Fibroblast of mammary gland (primary cell): ENCODE measurements around the gene TWNK.
"Not testable (repeated sequence)": the region's sequence is repeated elsewhere in the genome, so short reads cannot be mapped to it uniquely, and the experiment has no call there.

Experiments
- DNase-seq: peaks from one replicate; pipeline ENCODE4 v3.0.0-alpha.2; 2010; ENCODE audit warnings: low read depth
- H3K4me3 ChIP-seq: 2 replicates; pipeline ENCODE4 v1.5.1; 2011; ENCODE audit warnings: low read depth, mild to moderate bottlenecking, low read length, moderate library complexity; ENCODE audit not compliant: control insufficient read depth
- TF ChIP-seq, protein P1 (sequence below): conservative IDR thresholded peaks from 2 replicates; pipeline ENCODE4 v1.5.1; 2011; ENCODE audit warnings: low read depth, low read length, inconsistent platforms; ENCODE audit not compliant: control insufficient read depth, insufficient read depth

TWNK gene

DNA sequence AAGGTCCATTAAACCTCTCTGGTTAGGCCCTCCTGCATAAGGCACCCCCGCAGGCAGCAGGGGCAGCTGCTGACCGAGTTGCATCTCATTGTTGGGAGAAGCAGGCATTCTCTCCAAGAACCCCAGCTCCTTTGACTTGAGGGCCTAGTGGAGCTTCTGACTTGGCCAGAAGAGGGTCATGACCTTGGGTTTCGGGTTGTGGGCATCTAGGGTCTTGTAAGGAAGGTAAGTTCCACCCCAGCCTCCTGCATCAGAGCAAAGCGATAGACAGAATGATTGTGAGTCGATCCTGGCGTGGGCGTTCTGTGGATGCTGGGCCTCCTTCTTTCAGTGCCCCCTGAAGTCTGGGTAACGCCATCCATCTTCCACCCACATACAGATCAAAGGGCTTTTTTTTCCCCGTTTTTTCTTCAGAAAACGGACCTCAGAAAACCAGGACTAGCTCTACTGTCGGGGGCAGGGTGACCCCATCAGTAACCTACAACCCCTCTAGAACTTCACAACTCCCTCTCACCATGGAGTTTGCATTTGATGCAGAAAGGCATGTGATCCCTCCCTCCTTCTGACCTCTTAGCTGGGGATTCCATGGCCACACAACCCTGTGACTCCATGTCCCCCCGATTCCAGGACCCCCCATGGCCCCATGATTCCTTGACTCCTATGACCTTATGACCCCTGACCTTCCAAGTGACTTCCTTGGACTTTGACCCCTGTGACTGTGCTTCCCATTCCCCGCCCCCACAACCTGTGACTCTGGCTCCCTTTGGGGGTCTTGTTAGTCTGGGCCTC, 15.0 kb upstream of the TWNK start:
- TF ChIP-seq, protein P1, sequence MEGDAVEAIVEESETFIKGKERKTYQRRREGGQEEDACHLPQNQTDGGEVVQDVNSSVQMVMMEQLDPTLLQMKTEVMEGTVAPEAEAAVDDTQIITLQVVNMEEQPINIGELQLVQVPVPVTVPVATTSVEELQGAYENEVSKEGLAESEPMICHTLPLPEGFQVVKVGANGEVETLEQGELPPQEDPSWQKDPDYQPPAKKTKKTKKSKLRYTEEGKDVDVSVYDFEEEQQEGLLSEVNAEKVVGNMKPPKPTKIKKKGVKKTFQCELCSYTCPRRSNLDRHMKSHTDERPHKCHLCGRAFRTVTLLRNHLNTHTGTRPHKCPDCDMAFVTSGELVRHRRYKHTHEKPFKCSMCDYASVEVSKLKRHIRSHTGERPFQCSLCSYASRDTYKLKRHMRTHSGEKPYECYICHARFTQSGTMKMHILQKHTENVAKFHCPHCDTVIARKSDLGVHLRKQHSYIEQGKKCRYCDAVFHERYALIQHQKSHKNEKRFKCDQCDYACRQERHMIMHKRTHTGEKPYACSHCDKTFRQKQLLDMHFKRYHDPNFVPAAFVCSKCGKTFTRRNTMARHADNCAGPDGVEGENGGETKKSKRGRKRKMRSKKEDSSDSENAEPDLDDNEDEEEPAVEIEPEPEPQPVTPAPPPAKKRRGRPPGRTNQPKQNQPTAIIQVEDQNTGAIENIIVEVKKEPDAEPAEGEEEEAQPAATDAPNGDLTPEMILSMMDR = no peak
- no peak overlapping the region for H3K4me3 ChIP-seq
- DNase-seq = no peak

DNA sequence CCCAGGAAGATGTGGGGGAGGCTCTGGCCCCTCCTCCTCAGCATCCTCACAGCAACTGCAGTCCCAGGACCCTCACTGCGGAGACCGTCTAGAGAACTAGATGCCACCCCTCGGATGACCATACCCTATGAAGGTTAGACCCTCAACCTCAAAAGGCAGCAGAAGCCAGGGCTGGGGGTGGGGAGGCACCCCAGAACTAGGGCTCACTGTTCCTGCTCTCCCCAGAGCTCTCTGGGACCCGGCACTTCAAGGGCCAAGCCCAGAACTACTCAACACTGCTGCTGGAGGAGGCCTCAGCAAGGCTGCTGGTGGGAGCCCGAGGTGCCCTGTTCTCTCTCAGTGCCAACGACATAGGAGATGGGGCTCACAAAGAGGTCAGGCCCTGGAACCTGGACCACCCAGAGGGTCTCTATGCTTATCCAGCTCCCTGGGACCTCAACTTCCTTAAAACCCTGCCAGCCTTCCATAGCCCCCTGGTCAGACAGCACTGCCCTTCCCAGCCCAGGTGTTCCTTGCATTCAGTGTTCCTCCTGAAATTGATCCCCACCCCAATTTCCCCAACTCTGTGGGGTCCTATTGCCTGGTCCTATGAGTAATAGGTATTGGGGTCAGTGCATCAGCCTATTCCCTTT, 14.3 kb upstream of the TWNK start:
- no peak overlapping the region for H3K4me3 ChIP-seq
- TF ChIP-seq, protein P1 = no peak
- DNase-seq = no peak

DNA sequence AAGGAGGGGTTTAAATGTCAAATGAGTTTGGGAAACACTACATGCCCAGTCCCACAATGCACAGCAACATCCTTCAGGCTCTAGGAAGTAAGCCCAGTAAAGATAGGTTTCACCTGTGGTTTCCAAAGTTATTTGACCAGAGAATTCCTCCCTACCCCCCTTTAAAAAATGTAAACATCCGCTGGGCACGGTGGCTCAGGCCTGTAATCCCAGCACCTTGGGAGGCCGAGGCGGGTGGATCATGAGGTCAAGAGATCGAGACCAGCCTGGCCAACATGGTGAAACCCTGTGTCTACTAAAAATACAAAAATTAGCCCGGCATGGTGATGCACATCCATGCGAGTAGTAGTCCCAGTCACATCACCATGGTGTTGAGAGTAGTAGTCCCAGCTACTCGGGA, 11.9 kb upstream of the TWNK start:
- DNase-seq, H3K4me3 ChIP-seq: not testable (repeated sequence)

DNA sequence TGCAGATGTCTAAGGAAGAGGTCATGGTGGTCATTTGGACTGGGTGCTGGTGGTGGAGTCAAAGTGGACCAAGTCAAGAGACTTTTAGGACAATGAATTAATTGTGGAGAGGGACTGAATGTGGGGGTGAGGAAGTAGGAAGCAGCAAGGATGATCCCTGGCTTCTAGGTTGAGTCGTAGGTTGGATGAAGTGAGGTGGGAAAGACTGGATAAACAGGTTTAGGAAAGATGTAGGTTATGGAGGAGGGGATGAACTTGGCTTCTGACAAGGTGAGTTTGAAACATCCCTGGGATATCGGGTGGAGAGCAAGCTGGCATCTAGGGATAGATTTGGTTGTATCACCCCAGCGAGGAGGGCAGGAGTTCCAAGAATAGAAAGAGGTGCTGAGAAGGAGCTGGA, 10.4 kb upstream of the TWNK start:
- no peak overlapping the region for H3K4me3 ChIP-seq
- DNase-seq = no peak
- TF ChIP-seq, protein P1 = no peak

DNA sequence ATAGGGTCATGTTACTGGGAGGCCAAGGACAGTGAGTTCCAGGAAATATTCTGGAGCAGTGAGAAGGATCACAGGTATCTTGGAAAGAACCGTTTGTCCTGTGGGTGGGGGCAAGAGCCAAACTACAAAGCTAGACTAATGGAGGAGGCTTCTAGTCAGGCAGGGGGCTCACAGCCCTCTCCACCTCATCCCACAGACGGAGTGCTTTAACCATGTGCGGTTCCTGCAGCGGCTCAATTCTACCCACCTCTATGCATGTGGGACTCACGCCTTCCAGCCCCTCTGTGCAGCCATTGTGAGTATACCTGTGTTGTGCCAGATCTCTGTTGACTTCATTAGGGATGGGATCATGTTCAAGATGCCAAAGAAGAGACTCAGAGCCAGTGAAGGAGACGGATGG, 9.9 kb upstream of the TWNK start:
- TF ChIP-seq, protein P1 = no peak
- no peak overlapping the region for H3K4me3 ChIP-seq
- DNase-seq = no peak

DNA sequence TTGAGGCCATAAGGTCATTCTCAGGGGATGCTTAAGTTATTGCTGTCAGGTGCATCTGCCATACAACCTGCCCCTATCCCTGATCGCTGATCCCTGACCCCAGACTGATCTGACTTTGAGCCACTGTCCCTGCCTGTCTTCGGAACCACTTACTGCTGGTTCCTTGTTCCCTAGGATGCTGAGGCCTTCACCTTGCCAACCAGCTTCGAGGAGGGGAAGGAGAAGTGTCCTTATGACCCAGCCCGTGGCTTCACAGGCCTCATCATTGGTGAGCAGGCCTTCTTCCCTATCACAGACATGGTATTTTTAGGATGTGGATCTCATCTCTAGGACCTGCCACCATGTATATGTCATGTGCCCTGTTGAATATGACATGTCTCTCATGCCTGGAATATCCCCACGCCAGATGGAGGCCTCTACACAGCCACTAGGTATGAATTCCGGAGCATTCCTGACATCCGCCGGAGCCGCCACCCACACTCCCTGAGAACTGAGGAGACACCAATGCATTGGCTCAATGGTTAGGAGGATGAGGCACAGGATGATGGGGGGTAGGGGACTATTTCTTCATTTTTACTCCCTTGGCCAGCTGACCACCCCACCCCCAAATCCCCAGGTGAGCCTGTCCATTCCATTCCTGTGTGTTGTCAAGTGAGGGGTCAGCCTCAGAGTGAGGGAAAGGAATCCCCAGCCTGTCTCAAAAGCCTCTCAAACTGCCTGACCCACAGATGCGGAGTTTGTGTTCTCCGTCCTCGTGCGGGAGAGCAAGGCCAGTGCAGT, 9.0 kb upstream of the TWNK start:
- TF ChIP-seq, protein P1 = no peak
- H3K4me3 ChIP-seq = no peak overlapping the region
- no peak for DNase-seq

DNA sequence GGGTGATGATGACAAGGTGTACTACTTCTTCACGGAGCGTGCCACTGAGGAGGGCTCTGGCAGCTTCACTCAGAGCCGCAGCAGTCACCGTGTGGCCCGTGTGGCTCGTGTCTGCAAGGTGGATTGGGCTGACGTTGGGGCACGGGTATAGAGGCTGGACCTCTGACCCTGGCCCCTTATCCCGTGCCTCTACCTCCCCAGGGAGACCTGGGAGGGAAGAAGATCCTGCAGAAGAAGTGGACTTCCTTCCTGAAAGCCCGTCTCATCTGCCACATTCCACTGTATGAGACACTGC, 8.5 kb upstream of the TWNK start:
- no peak for DNase-seq
- H3K4me3 ChIP-seq = no peak overlapping the region
- TF ChIP-seq, protein P1 = no peak
